ENCODE measurements around the gene JUP.
"Not testable (repeated sequence)": the region's sequence is repeated elsewhere in the genome, so short reads cannot be mapped to it uniquely, and the experiment has no call there.

The JUP gene

GRCh38 chr17:41786227-41787020, at the start of gene JUP:
TSS of gene JUP (minus strand) at chr17:41786711. CDS start at chr17:41771854, 14,857 bp downstream.
- DNase-seq (ENCODE audit: extremely low read depth in 1 of 2, low read depth in 1 of 2), result peak; percentile 78 to 92

- peak in 1 of 2 donors; percentile 41 for DNase-seq (ENCODE audit: extremely low read depth in 1 of 2, low read depth in 1 of 2)
These were observed 49.5 kb upstream of the JUP start, which contains the start of gene NT5C3B for GRCh38 chr17:41835800-41836549. TSS of gene NT5C3B (minus strand) at chr17:41836232. CDS start at chr17:41836193, 39 bp downstream.

GRCh38 chr17:41835214-41835799, 48.8 kb upstream of the JUP start:
- DNase-seq (ENCODE audit: extremely low read depth in 1 of 2, low read depth in 1 of 2), result no peak

DNA sequence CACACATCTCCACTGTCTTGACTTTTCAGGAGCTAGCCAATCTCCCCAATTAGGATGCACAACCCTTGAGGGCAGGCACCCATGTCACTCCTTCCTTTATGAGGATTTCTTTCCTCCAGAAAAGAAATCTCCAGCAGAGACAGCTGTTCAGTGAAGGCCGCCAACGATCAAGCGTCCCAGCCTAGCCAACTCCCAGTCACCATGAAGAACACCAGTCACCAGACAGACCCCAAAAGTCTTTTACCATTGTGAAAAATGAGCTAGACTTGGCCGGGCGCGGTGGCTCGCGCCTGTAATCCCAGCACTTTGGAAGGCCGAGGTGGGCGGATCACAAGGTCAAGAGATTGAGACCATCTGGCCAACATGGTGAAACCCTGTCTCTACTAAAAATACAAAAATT, 43.5 kb upstream of the JUP start:
- DNase-seq (ENCODE audit: extremely low read depth in 1 of 2, low read depth in 1 of 2), result not testable (repeated sequence)

DNA sequence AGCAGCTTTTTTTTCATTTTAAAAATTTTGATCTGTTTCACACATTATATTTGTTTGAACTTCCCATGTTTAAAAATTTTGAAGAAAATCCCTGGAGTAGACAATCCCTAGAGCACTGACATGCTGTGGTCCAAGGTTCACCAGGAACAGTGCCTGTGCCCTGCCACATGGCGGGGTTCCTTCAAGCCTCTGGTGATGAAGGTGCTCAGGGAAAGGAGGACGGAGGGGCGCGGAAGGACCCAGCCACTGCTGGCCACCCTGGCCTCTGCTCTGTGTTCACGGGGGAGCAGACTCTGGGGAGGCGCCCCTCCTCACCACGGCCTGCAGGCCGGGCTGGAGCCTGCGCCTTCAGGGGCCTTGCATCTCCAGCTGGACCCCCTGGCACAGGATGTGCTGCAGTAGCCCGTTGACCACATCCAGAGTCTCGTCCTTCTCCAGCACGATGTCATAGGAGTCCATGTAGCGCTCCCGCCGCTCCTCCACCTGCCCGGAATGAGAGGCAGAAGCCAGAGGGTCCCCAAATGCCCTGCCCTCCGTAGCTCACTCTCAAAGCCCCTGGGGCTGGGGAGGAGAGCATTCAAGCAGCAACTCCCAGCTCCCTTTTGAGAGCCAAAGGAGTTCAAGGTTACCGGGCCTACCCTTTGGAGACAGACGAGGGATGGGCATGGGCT, 38.8 kb upstream of the JUP start:
- DNase-seq (ENCODE audit: extremely low read depth in 1 of 2, low read depth in 1 of 2), result no peak

DNA sequence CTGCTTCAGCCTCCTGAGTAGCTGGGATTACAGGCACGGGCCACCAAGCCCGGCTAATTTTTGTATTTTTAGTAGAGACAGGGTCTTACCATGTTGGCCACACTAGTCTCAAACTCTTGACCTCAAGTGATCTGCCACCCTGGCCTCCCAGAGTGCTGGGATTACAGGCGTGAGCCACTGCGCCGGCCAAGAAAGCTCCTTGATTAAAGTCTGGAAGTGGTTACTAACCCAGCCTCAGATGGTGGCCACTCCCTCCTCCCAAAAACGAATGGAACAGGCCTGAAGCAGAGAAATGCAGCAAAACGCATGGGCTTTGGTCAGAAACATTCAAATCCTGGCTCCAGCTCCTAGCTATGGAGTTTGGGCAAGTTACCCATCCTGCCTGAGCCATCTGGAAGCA, 37.6 kb upstream of the JUP start:
- DNase-seq (ENCODE audit: extremely low read depth in 1 of 2, low read depth in 1 of 2), result no peak

DNA sequence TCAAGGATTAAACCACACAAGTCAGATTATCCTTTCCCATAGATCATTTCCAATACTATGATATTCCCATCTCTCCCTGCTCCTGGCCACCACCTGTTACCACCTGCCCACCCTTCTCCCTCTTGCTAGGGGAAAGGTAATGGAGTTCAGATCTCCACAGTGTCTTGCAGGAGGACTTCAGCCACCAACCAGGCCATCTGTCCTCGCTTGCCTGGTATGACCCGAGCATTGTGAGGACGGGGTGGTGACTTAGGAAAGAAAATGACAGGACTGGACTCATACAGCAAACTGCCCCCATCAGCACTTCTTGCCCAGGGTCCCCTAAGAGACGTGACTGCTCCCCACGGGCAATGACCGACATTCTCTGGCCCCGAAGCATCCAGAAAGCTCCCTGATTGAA, 37.1 kb upstream of the JUP start:
- DNase-seq (ENCODE audit: extremely low read depth in 1 of 2, low read depth in 1 of 2), result no peak

DNA sequence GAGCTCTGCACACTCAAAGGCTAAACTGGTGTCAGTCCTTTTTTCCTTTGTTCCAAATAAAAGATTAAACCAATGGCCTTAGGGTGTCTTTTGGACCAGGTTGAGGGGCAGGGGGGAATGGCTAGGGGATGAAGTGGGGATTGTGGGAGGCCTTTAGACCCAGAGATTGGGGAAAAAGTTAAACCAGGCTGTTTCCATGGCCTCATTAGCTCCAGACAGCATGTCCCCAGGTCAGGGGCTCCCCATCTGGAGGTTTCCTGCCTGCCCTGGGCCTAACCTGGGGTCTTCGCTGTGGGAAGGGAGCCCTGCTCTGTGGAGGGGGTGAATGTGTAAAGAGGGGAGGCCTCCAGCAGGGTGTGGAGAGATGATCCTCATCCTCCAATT, 36.6 kb upstream of the JUP start:
- DNase-seq (ENCODE audit: extremely low read depth in 1 of 2, low read depth in 1 of 2), result no peak

- no peak for DNase-seq (ENCODE audit: extremely low read depth in 1 of 2, low read depth in 1 of 2)
These were observed 36.0 kb upstream of the JUP start for GRCh38 chr17:41822216-41823140.

- no peak for DNase-seq (ENCODE audit: extremely low read depth in 1 of 2, low read depth in 1 of 2)
These were observed 35.3 kb upstream of the JUP start for GRCh38 chr17:41821776-41822175.

DNA sequence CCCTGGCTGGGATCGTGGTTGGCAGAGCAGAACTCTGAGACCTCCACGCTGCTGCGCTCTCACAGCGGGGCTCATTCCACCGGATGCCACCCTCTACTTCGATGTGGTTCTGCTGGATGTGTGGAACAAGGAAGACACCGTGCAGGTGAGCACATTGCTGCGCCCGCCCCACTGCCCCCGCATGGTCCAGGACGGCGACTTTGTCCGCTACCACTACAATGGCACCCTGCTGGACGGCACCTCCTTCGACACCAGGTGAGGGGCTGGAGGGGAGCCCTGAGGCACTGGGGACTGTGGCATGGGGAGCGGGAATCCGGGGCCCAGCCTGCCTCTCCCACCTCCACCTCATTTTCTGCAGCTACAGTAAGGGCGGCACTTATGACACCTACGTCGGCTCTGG, 31.5 kb upstream of the JUP start:
- DNase-seq (ENCODE audit: extremely low read depth in 1 of 2, low read depth in 1 of 2), result no peak

GRCh38 chr17:41816637-41817320, 30.3 kb upstream of the JUP start:
- no peak for DNase-seq (ENCODE audit: extremely low read depth in 1 of 2, low read depth in 1 of 2)

- no peak for DNase-seq (ENCODE audit: extremely low read depth in 1 of 2, low read depth in 1 of 2)
These were observed 27.7 kb upstream of the JUP start for GRCh38 chr17:41814195-41814594.

DNA sequence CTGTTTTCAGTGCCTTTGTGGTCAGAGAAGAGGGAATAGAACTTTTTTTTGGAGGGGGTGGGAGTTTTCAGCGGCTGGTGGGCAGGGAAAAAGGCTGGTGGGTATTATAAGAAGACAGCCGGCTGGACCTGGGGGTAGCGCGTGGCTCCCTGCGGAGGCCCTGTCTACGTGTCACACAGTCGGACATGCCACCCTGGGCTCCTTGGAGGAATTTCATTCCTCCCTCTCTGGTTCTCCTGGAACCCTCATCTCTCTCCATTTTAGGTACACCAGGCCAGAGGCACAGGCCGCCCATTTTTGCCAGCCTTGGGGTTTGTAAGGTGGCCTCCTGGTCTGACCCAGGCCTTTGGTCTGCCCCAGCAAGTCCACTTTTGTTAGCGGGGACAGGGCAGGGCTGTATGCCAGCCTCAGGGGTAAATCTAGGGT, 27.2 kb upstream of the JUP start:
- DNase-seq (ENCODE audit: extremely low read depth in 1 of 2, low read depth in 1 of 2), result no peak

- DNase-seq (ENCODE audit: extremely low read depth in 1 of 2, low read depth in 1 of 2), result no peak
These were observed 26.7 kb upstream of the JUP start for GRCh38 chr17:41813152-41813680.

GRCh38 chr17:41812381-41813151, 26.1 kb upstream of the JUP start, which contains the start of gene FKBP10:
TSS of gene FKBP10 (plus strand) at chr17:41813004. CDS start at chr17:41813035, 31 bp downstream.
- DNase-seq (ENCODE audit: extremely low read depth in 1 of 2, low read depth in 1 of 2), result no peak

- peak in 1 of 2 donors; percentile 41 for DNase-seq (ENCODE audit: extremely low read depth in 1 of 2, low read depth in 1 of 2)
These were observed 25.3 kb upstream of the JUP start, which contains the start of gene P3H4 for GRCh38 chr17:41811549-41812380. TSS of gene P3H4 (minus strand) at chr17:41811949. CDS start at chr17:41811915, 34 bp downstream.
